ENCODE results near the gene KDM5B. TPM values are rescaled to one million over a fixed set of nuclear protein-coding genes. Genes with fewer than 3 reads are reported as not detected.

KDM5B gene
- total and polyA plus RNA-seq, 2 of the 8 experiments (the other 6 are each of a cell fraction or from before 2014, with no cell fraction given), result 73.3 to 210 TPM

- POLR2A ChIA-PET (ENCODE audit: partially characterized antibody), result no interaction called here
- H3K14ac ChIP-seq (ENCODE audit: insufficient read length), result no peak overlapping the region
- H3K27me3 ChIP-seq (replicated peaks in 1 of 4; ENCODE audit: control insufficient read depth in 3 of 4, extremely low read depth in 1 of 4, insufficient read depth in 3 of 4, low read length in 3 of 4), result no peaks in the 10 kb centered on the region
- H4K20me1 ChIP-seq (replicated peaks in 1 of 2; ENCODE audit: control insufficient read depth in 1 of 2, insufficient read depth in 2 of 2, low read length in 2 of 2), result peaks cover 0 to 5% of the 10 kb centered on the region in 2 experiments
- no peak overlapping the region for H2BK120ac ChIP-seq (replicated peaks; ENCODE audit: low read depth, low read length)
- H3K79me2 ChIP-seq (ENCODE audit: control insufficient read depth in 1 of 2, insufficient read depth in 2 of 2, low read length in 2 of 2), result peaks cover 0 to 9% of the 10 kb centered on the region in 2 experiments; a peak in 1 of 4 replicates
- no peak overlapping the region for H2BK20ac ChIP-seq (ENCODE audit: low read length)
- no peak overlapping the region for H4K5ac ChIP-seq (ENCODE audit: insufficient read length, low read depth, low read length)
- peaks cover 7 to 96% (median 75%) of the 10 kb centered on the region in 4 experiments for H3K36me3 ChIP-seq (ENCODE audit: control insufficient read depth in 2 of 4, insufficient read depth in 4 of 4, low read length in 3 of 4)
- no peak overlapping the region for H2AFZ ChIP-seq (ENCODE audit: low read length)
- H2BK5ac ChIP-seq (ENCODE audit: low read depth, low read length), result no peak overlapping the region
- FAIRE-seq (no peak), DNase-seq (ENCODE audit: low read depth in 1 of 2, low spot score in 2 of 2) (no peak)
- no peak overlapping the region for H2AK5ac ChIP-seq (ENCODE audit: low read depth, low read length)
- 79% methylated on average over 2 of the region's 2 CpGs; no CpG with 5 or more reads in 1 of the 2 experiments for WGBS, 2 experiments (ENCODE audit: extremely low coverage in 1 of 2, insufficient coverage in 1 of 2, insufficient read length in 1 of 2, insufficient replicate concordance in 2 of 2, low coverage in 1 of 2, low lambda C conversion rate in 2 of 2, missing lambda C conversion rate in 1 of 2)
- no peaks in the 10 kb centered on the region for H3K4me1 ChIP-seq (replicated peaks in 1 of 4; ENCODE audit: control insufficient read depth in 3 of 4, insufficient read depth in 4 of 4, low read length in 3 of 4)
- H3K79me1 ChIP-seq (ENCODE audit: low read depth, low read length), result no peaks in the 10 kb centered on the region
- no peak overlapping the region for H4K91ac ChIP-seq (replicated peaks; ENCODE audit: insufficient read length, low read length)
- H4K8ac ChIP-seq (ENCODE audit: extremely low read depth, insufficient read depth, low read length), result no peak overlapping the region
- H3K9me3 ChIP-seq (ENCODE audit: insufficient read depth in 2 of 2, low read depth in 1 of 2, low read length in 1 of 2), result no peaks in the 10 kb centered on the region
- H3K18ac ChIP-seq (ENCODE audit: extremely low read depth, low read length), result no peak overlapping the region
- no peak overlapping the region for H2BK15ac ChIP-seq (ENCODE audit: low read length)
- no peaks in the 10 kb centered on the region for H3K23me2 ChIP-seq (ENCODE audit: low read depth, low read length)
- H2BK12ac ChIP-seq (ENCODE audit: low read depth, low read length), result no peak overlapping the region
- H3K4me2 ChIP-seq (ENCODE audit: insufficient read depth in 1 of 2, low read depth in 2 of 2, low read length in 2 of 2), result no peak overlapping the region
- H3K56ac ChIP-seq (replicated peaks; ENCODE audit: insufficient read length, low read depth, low read length), result no peak overlapping the region
- H3K9ac ChIP-seq (replicated peaks in 1 of 4; ENCODE audit: extremely low read depth in 1 of 4, low read depth in 3 of 4, low read length in 3 of 4), result no peak overlapping the region
- CTCF ChIA-PET (ENCODE audit: partially characterized antibody), result interaction anchor here (0.8 to 1.4 kb wide), 5 partner anchors 10 to 35 kb away, joined by 3 to 7 read pairs (median 3); no protein-coding TSS in a partner anchor
- H3K4ac ChIP-seq (replicated peaks; ENCODE audit: insufficient read length, low read depth, low read length), result no peak overlapping the region
- no peak overlapping the region for H3K4me3 ChIP-seq (ENCODE audit: extremely low read depth in 1 of 4, insufficient read depth in 2 of 4, low read depth in 3 of 4, low read length in 4 of 4)
- no peak overlapping the region for H3K27ac ChIP-seq (ENCODE audit: low read depth, low read length)
- H3K23ac ChIP-seq (ENCODE audit: insufficient read length), result no peak overlapping the region
- TF ChIP-seq HDAC6 (IDR thresholded peaks at IDR 0.05; ENCODE audit: low read depth, low read length) (no peak), SUZ12 (IDR thresholded peaks at IDR 0.05; ENCODE audit: low read length) (no peak), SRF (IDR thresholded peaks at IDR 0.05; ENCODE audit: low read depth, low read length) (no peak), RNF2 (IDR thresholded peaks at IDR 0.05; ENCODE audit: borderline replicate concordance, low read depth, low read length, missing control alignments, poor library complexity, severe bottlenecking) (no peak), SAP30 (IDR thresholded peaks at IDR 0.05; ENCODE audit: insufficient read depth, insufficient replicate concordance, low read length) (no peak), KDM5A (IDR thresholded peaks at IDR 0.05; ENCODE audit: low read length) (no peak), EZH2 (IDR thresholded peaks at IDR 0.05; ENCODE audit: low read depth, low read length, severe bottlenecking) (no peak), EGR1 (IDR thresholded peaks at IDR 0.05; ENCODE audit: borderline replicate concordance, low read depth, low read length) (no peak), PHF8 (conservative IDR thresholded peaks at IDR 0.05; ENCODE audit: low read depth, low read length) (no peak)
- TF ChIP-seq, protein P1, sequence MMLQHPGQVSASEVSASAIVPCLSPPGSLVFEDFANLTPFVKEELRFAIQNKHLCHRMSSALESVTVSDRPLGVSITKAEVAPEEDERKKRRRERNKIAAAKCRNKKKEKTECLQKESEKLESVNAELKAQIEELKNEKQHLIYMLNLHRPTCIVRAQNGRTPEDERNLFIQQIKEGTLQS (IDR thresholded peaks at IDR 0.05; ENCODE audit: insufficient read depth, low read depth, low read length), result no peak
Measured at GRCh38 chr1:202762019-202762418, 46.2 kb downstream of the KDM5B start.

Measured in H1 (cell line).